Measurements from ENCODE around the gene PSMG3.
A peak's percentile ranks its signal among the peaks of the same experiment; 100 is the strongest.

Gene PSMG3

DNA sequence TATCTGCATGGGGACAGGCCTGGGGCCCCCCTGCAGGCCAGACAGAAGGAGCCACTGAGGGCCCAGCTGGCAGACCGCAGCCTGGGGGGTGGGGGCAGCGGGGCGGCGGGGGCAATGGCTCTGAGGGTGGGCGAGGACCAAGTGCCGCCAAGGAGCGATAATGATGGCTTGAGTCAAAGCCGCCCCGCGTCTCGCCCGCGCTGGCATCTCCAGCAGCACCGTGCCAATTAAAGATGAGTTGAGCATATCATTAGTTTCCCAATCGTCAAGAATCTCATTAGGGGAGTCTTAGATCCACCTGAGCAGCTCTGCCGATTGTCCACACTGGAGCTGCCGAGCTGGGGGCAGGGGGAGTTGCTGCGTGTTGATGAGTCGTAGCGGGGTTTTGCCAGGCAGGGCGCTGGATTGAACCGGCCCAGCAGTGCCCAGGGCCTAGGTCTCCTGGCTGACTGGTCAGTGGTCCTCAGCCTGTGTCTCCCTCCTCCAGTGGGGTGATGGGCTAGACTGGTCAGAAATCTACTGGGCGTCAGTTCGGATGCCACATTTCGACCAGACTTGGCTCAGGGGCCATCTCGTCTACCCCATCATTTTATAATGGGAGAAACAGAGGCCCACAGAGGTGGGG, 41.0 kb upstream of the PSMG3 start:
- no peaks in the 10 kb centered on the region for H3K36me3 ChIP-seq (ENCODE audit: control insufficient read depth, insufficient read depth, low read length)
- no peak overlapping the region for H3K4ac ChIP-seq (ENCODE audit: low read depth, low read length)
- H3K56ac ChIP-seq (ENCODE audit: low read length), result no peak overlapping the region
- no peak overlapping the region for H3K27ac ChIP-seq (ENCODE audit: low read depth, low read length)
- H2BK120ac ChIP-seq (ENCODE audit: low read depth, low read length), result no peak overlapping the region
- H3K79me1 ChIP-seq (ENCODE audit: low read length), result no peaks in the 10 kb centered on the region
- H2AK5ac ChIP-seq (ENCODE audit: low read length), result no peak overlapping the region
- no peak overlapping the region for H2BK15ac ChIP-seq (replicated peaks; ENCODE audit: low read depth)
- DNase-seq, result no peak
- no peaks in the 10 kb centered on the region for H3K27me3 ChIP-seq (ENCODE audit: insufficient read depth, low read length, poor library complexity)
- no CpG with 5 or more reads among the region's 26 CpGs for WGBS (ENCODE audit: extremely low coverage, insufficient coverage, low lambda C conversion rate)
- H3K18ac ChIP-seq (ENCODE audit: low read length), result no peak overlapping the region
- H3K79me2 ChIP-seq (ENCODE audit: control insufficient read depth, insufficient read depth, low read length), result no peaks in the 10 kb centered on the region
- no peak overlapping the region for H3K4me2 ChIP-seq (ENCODE audit: low read length)
- H2BK5ac ChIP-seq (ENCODE audit: low read length), result no peak overlapping the region
- no peak overlapping the region for H3K9ac ChIP-seq (ENCODE audit: low read length)
- no peaks in the 10 kb centered on the region for H3K4me1 ChIP-seq (ENCODE audit: control insufficient read depth, low read depth, low read length)
- no peak overlapping the region for H3K23ac ChIP-seq (ENCODE audit: low read length)
- H4K5ac ChIP-seq (ENCODE audit: low read length), result no peak overlapping the region
- H4K8ac ChIP-seq (ENCODE audit: low read depth, low read length), result no peak overlapping the region
- H3K4me3 ChIP-seq (ENCODE audit: low read length), result no peak overlapping the region

- Histone ChIP-seq H3K9ac (ENCODE audit: low read length) (no peak overlapping the region), H2BK120ac (ENCODE audit: low read depth, low read length) (no peak overlapping the region), H3K23ac (ENCODE audit: low read length) (no peak overlapping the region), H3K36me3 (ENCODE audit: control insufficient read depth, insufficient read depth, low read length) (no peaks in the 10 kb centered on the region), H2BK15ac (replicated peaks; ENCODE audit: low read depth) (no peak overlapping the region), H4K5ac (ENCODE audit: low read length) (no peak overlapping the region), H3K18ac (ENCODE audit: low read length) (no peak overlapping the region), H4K8ac (ENCODE audit: low read depth, low read length) (no peak overlapping the region), H2BK5ac (ENCODE audit: low read length) (no peak overlapping the region), H3K4ac (ENCODE audit: low read depth, low read length) (no peak overlapping the region), H3K4me3 (ENCODE audit: low read length) (no peak overlapping the region), H3K79me2 (ENCODE audit: control insufficient read depth, insufficient read depth, low read length) (no peaks in the 10 kb centered on the region), H2AK5ac (ENCODE audit: low read length) (no peak overlapping the region), H3K27ac (ENCODE audit: low read depth, low read length) (no peak overlapping the region), H3K79me1 (ENCODE audit: low read length) (no peaks in the 10 kb centered on the region), H3K4me1 (ENCODE audit: control insufficient read depth, low read depth, low read length) (no peaks in the 10 kb centered on the region), H3K56ac (ENCODE audit: low read length) (no peak overlapping the region), H3K27me3 (ENCODE audit: insufficient read depth, low read length, poor library complexity) (no peaks in the 10 kb centered on the region), H3K4me2 (ENCODE audit: low read length) (no peak overlapping the region)
- DNase-seq, result no peak
- no CpG with 5 or more reads among the region's 24 CpGs for WGBS (ENCODE audit: extremely low coverage, insufficient coverage, low lambda C conversion rate)
Observed at GRCh38 chr7:1610013-1610677, 40.3 kb upstream of the PSMG3 start.

GRCh38 chr7:1609023-1609422, 39.2 kb upstream of the PSMG3 start:
- Histone ChIP-seq H3K27me3 (ENCODE audit: insufficient read depth, low read length, poor library complexity) (no peaks in the 10 kb centered on the region), H3K18ac (ENCODE audit: low read length) (no peak overlapping the region), H2AK5ac (ENCODE audit: low read length) (no peak overlapping the region), H2BK120ac (ENCODE audit: low read depth, low read length) (no peak overlapping the region), H3K27ac (ENCODE audit: low read depth, low read length) (no peak overlapping the region), H3K36me3 (ENCODE audit: control insufficient read depth, insufficient read depth, low read length) (no peaks in the 10 kb centered on the region), H3K79me1 (ENCODE audit: low read length) (no peaks in the 10 kb centered on the region), H3K4me2 (ENCODE audit: low read length) (no peak overlapping the region), H3K4ac (ENCODE audit: low read depth, low read length) (no peak overlapping the region), H2BK15ac (replicated peaks; ENCODE audit: low read depth) (no peak overlapping the region), H3K4me3 (ENCODE audit: low read length) (no peak overlapping the region), H4K8ac (ENCODE audit: low read depth, low read length) (no peak overlapping the region), H3K9ac (ENCODE audit: low read length) (no peak overlapping the region), H3K56ac (ENCODE audit: low read length) (no peak overlapping the region), H3K4me1 (ENCODE audit: control insufficient read depth, low read depth, low read length) (no peaks in the 10 kb centered on the region), H3K23ac (ENCODE audit: low read length) (no peak overlapping the region), H3K79me2 (ENCODE audit: control insufficient read depth, insufficient read depth, low read length) (no peaks in the 10 kb centered on the region), H4K5ac (ENCODE audit: low read length) (no peak overlapping the region), H2BK5ac (ENCODE audit: low read length) (no peak overlapping the region)
- no CpG with 5 or more reads among the region's 10 CpGs for WGBS (ENCODE audit: extremely low coverage, insufficient coverage, low lambda C conversion rate)
- no peak for DNase-seq

DNA sequence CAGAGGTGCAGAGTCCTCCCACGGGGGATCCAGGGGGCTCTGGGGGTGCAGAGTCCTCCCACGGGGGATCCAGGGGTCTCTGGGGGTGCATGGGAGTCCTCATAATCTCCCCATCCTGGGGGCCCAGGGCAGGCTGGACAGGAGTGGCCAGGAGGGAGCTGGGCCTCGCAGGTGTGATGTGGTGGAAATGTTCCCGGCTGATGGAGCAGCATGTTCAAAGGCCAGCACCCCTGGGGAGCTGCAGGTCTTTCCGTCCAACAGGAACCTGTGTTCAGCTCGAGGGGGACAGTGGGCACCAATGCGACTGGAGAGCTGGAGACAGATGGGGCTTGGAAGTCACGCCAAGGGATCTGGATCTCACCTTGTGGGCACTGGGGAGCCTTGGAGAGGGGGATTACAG, 38.5 kb upstream of the PSMG3 start:
- H3K4me2 ChIP-seq (ENCODE audit: low read length), result no peak overlapping the region
- no peaks in the 10 kb centered on the region for H3K27me3 ChIP-seq (ENCODE audit: insufficient read depth, low read length, poor library complexity)
- H3K4me1 ChIP-seq (ENCODE audit: control insufficient read depth, low read depth, low read length), result no peaks in the 10 kb centered on the region
- H3K23ac ChIP-seq (ENCODE audit: low read length), result no peak overlapping the region
- H4K8ac ChIP-seq (ENCODE audit: low read depth, low read length), result no peak overlapping the region
- no peak overlapping the region for H3K27ac ChIP-seq (ENCODE audit: low read depth, low read length)
- H3K18ac ChIP-seq (ENCODE audit: low read length), result no peak overlapping the region
- no peaks in the 10 kb centered on the region for H3K79me2 ChIP-seq (ENCODE audit: control insufficient read depth, insufficient read depth, low read length)
- no peak overlapping the region for H3K9ac ChIP-seq (ENCODE audit: low read length)
- H2BK5ac ChIP-seq (ENCODE audit: low read length), result no peak overlapping the region
- H2BK15ac ChIP-seq (replicated peaks; ENCODE audit: low read depth), result no peak overlapping the region
- H3K56ac ChIP-seq (ENCODE audit: low read length), result no peak overlapping the region
- WGBS (ENCODE audit: extremely low coverage, insufficient coverage, low lambda C conversion rate), result no CpG with 5 or more reads among the region's 8 CpGs
- H3K4me3 ChIP-seq (ENCODE audit: low read length), result no peak overlapping the region
- H3K36me3 ChIP-seq (ENCODE audit: control insufficient read depth, insufficient read depth, low read length), result no peaks in the 10 kb centered on the region
- DNase-seq, result no peak
- H2BK120ac ChIP-seq (ENCODE audit: low read depth, low read length), result no peak overlapping the region
- H4K5ac ChIP-seq (ENCODE audit: low read length), result no peak overlapping the region
- H3K79me1 ChIP-seq (ENCODE audit: low read length), result no peaks in the 10 kb centered on the region
- no peak overlapping the region for H3K4ac ChIP-seq (ENCODE audit: low read depth, low read length)
- no peak overlapping the region for H2AK5ac ChIP-seq (ENCODE audit: low read length)

- H2BK120ac ChIP-seq (ENCODE audit: low read depth, low read length), result no peak overlapping the region
- no peak overlapping the region for H3K4me3 ChIP-seq (ENCODE audit: low read length)
- no peak overlapping the region for H3K23ac ChIP-seq (ENCODE audit: low read length)
- H4K5ac ChIP-seq (ENCODE audit: low read length), result no peak overlapping the region
- H2AK5ac ChIP-seq (ENCODE audit: low read length), result no peak overlapping the region
- no peaks in the 10 kb centered on the region for H3K79me1 ChIP-seq (ENCODE audit: low read length)
- no peak overlapping the region for H3K56ac ChIP-seq (ENCODE audit: low read length)
- H2BK15ac ChIP-seq (replicated peaks; ENCODE audit: low read depth), result no peak overlapping the region
- no peaks in the 10 kb centered on the region for H3K27me3 ChIP-seq (ENCODE audit: insufficient read depth, low read length, poor library complexity)
- no peak overlapping the region for H2BK5ac ChIP-seq (ENCODE audit: low read length)
- no peak overlapping the region for H3K9ac ChIP-seq (ENCODE audit: low read length)
- WGBS (ENCODE audit: extremely low coverage, insufficient coverage, low lambda C conversion rate), result no CpG with 5 or more reads among the region's 10 CpGs
- no peak overlapping the region for H3K27ac ChIP-seq (ENCODE audit: low read depth, low read length)
- H3K79me2 ChIP-seq (ENCODE audit: control insufficient read depth, insufficient read depth, low read length), result no peaks in the 10 kb centered on the region
- peak; percentile 22 for DNase-seq
- no peak overlapping the region for H3K18ac ChIP-seq (ENCODE audit: low read length)
- no peaks in the 10 kb centered on the region for H3K36me3 ChIP-seq (ENCODE audit: control insufficient read depth, insufficient read depth, low read length)
- H3K4me2 ChIP-seq (ENCODE audit: low read length), result no peak overlapping the region
- no peak overlapping the region for H4K8ac ChIP-seq (ENCODE audit: low read depth, low read length)
- H3K4ac ChIP-seq (ENCODE audit: low read depth, low read length), result no peak overlapping the region
- H3K4me1 ChIP-seq (ENCODE audit: control insufficient read depth, low read depth, low read length), result no peaks in the 10 kb centered on the region
Observed at GRCh38 chr7:1607696-1608095, 37.9 kb upstream of the PSMG3 start.

- no peak for DNase-seq
- no peak overlapping the region for H2BK5ac ChIP-seq (ENCODE audit: low read length)
- H3K4me2 ChIP-seq (ENCODE audit: low read length), result no peak overlapping the region
- no peak overlapping the region for H3K4ac ChIP-seq (ENCODE audit: low read depth, low read length)
- H3K23ac ChIP-seq (ENCODE audit: low read length), result no peak overlapping the region
- H2AK5ac ChIP-seq (ENCODE audit: low read length), result no peak overlapping the region
- no peaks in the 10 kb centered on the region for H3K36me3 ChIP-seq (ENCODE audit: control insufficient read depth, insufficient read depth, low read length)
- H3K79me2 ChIP-seq (ENCODE audit: control insufficient read depth, insufficient read depth, low read length), result no peaks in the 10 kb centered on the region
- H3K56ac ChIP-seq (ENCODE audit: low read length), result no peak overlapping the region
- no peak overlapping the region for H3K27ac ChIP-seq (ENCODE audit: low read depth, low read length)
- H2BK120ac ChIP-seq (ENCODE audit: low read depth, low read length), result no peak overlapping the region
- no peak overlapping the region for H3K9ac ChIP-seq (ENCODE audit: low read length)
- no peaks in the 10 kb centered on the region for H3K79me1 ChIP-seq (ENCODE audit: low read length)
- no peak overlapping the region for H2BK15ac ChIP-seq (replicated peaks; ENCODE audit: low read depth)
- no peak overlapping the region for H3K4me3 ChIP-seq (ENCODE audit: low read length)
- no peaks in the 10 kb centered on the region for H3K4me1 ChIP-seq (ENCODE audit: control insufficient read depth, low read depth, low read length)
- H3K18ac ChIP-seq (ENCODE audit: low read length), result no peak overlapping the region
- no CpG with 5 or more reads among the region's 7 CpGs for WGBS (ENCODE audit: extremely low coverage, insufficient coverage, low lambda C conversion rate)
- no peak overlapping the region for H4K5ac ChIP-seq (ENCODE audit: low read length)
- H4K8ac ChIP-seq (ENCODE audit: low read depth, low read length), result no peak overlapping the region
- H3K27me3 ChIP-seq (ENCODE audit: insufficient read depth, low read length, poor library complexity), result no peaks in the 10 kb centered on the region
Observed at GRCh38 chr7:1607001-1607400, 37.2 kb upstream of the PSMG3 start.

All from mesendoderm (in vitro differentiated cells).